ENCODE measurements around the gene HYI.
"Not testable (repeated sequence)": the region's sequence is repeated elsewhere in the genome, so short reads cannot be mapped to it uniquely, and the experiment has no call there.

HYI gene

DNA sequence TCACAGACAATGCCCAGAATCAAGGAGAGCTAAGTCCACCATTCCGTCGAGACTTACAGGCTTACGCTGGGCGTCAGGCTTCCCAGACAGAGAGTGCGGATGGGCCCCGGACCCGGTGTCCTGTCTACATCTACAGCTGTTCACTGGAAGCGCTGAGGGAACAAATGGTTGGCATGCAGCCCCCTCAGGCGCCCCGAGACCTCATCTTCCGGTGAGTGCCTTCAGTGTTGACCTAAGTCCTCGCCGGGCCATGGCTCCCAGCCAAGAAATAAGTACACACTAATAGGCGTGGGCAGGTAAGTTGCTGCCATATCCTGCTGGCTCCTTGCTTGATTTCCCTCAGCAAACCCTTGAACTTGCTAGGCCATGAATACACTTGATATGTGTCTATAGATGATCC is 26.2 kb downstream of the HYI start:
- DNase-seq (ENCODE audit: low read depth, low spot score), result no peak

DNA sequence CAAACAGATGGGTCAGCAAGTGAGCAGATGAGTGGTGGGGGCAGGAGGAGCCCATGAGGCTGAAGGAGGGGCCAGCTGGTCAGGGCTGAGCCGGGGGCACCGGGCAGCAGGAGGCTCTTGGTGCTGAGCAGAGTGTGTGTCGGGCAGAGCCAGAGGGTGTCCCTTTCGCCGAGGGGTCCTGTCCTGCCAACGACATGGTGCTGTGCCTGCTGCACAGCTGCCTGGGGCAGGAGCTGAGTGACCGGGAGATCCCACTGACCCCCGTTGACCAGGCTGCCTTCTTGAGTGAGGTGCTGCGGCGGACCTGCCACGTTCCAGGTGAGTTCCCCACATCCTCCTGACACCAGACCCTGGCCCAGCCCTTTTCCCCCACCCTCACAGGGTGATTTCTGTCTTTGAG is 27.5 kb downstream of the HYI start:
- no peak for DNase-seq (ENCODE audit: low read depth, low spot score)

DNA sequence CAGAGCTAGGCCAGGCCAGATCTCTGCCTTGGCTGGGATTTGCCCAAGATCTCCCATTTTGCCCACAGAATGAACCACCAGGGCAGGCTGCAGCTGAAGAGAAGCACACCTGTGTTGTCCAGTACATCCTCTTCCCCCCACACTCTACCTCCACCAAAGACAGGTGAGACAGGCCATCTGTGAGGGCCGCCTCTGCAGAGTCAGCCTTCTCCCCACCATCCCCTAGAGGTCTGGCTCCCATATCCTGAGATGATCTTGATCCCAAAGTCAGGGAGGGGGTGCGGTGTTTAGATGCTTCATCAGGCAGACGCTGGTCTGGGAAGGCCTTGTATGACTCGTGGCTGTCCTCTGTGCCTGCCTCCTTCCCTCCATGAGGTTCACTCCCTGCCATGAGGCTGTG is 28.7 kb downstream of the HYI start:
- no peak for DNase-seq (ENCODE audit: low read depth, low spot score)

DNA sequence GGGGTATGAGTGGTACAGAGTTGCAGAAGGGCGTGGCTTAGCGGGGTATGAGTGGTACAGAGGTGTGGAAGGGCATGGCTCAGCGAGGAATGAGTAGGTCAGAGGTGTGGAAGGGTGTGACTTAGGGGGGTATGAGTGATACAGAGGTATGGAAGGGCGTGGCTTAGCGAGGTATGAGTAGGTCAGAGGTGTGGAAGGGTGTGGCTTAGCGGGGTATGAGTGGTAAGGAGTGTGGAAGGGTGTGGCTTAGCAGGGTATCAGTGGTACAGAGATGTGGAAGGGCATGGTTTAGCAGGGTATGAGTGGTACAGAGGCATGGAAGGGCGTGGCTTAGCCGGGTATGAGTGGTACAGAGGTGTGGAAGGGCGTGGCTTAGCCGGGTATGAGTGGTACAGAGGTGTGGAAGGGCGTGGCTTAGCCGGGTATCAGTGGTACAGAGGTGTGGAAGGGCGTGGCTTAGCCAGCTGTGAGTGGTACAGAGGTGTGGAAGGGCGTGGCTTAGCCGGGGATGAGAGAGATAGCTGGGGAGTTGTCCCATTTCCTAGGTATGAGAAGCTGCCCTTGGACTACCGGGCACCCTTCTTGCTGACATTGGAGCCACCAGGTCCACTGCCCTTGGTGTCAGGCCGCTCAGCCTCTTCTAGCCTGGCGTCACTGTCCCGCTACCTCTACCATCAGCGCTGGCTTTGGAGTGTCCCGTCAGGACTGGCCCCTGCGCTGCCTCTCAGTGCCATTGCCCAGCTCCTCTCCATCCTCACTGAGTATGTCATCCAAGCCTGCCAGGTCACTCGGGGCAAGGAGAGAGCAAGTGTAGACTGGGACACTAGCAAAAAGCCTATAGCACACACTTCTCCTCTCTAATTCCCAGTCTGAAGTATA is 29.8 kb downstream of the HYI start:
- no peak for DNase-seq (ENCODE audit: low read depth, low spot score)

DNA sequence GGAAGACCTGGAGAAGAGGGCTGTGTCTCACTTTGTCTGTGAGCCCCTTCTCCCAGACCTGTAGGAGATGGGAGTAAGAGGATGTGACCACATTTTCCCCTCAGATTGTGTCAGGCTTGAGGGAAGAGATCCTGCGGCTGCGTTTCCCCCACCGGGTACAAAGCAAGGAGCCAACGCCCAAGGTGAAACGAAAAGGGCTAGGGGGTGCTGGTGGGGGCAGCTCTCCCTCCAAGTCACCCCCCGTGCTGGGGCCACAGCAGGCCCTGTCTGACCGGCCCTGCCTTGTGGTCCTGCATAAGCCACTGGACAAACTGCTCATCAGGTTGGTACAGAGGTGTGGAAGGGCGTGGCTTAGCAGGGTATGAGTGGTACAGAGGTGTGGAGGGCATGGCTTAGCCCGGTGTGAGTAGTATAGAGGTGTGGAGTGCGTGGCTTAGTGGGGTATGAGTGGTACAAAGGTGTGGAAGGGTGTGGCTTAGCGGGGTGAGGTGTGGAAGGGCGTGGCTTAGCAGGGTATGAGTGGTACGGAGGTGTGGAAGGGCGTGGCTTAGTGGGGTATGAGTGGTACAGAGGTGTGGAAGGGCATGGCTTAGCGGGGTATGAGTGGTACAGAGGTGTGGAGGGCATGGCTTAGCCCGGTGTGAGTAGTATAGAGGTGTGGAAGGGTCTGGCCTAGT is 30.6 kb downstream of the HYI start:
- DNase-seq (ENCODE audit: low read depth, low spot score), result no peak

DNA sequence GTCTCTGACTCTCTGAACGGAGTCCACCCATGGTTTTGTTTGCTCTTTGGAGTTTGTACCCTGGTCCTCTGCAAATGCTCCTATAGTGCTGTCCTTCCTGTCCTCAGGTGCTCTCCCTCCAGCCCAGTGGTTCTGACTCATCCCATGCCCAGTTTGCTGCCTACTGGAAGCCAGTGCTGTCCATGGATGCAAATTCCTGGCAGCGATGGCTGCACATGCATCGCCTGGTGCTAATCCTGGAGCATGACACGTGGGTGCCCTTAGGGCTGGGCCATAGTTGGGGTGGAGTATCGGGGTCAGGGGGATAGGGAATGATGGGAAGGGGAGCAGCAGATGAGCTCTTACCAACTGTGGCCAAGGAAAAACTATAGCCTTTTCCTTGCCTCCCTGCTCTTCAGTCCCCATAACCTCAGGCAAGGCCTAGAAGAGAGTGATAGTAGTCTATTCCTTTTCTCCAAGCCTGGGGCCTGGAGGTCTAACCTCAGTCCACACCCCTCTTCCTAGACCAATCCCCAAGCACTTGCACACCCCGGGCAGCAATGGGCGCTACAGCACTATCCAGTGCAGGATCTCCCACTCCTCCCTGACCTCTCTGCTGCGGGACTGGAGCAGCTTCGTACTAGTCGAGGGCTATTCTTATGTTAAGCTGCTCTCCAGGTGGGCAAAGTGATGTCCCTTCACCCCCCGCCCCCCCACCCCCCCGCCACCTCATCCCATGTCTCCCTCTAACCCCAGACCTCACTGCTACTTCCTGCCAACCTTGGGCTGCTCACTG is 31.6 kb downstream of the HYI start:
- no peak for DNase-seq (ENCODE audit: low read depth, low spot score)

DNA sequence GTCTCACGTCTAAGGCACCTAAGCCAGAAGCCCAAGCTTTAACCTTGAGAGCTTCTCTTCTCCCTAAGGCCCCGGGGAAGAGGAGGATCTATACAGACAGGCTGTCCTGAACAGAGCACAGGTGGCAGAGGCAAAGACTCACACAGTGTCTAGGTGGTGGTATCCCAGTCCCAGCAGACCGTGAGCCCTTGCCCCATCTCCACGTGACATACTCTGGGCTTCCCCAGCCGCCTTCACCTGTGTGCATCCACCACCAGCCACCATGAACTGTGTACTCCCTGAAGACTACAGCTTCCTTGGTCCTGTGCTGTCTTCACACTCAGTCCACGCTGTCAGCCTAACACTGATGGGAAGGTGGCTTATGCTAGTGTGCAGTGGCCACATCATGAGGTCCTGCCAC is 32.3 kb downstream of the HYI start:
- DNase-seq (ENCODE audit: low read depth, low spot score), result no peak

DNA sequence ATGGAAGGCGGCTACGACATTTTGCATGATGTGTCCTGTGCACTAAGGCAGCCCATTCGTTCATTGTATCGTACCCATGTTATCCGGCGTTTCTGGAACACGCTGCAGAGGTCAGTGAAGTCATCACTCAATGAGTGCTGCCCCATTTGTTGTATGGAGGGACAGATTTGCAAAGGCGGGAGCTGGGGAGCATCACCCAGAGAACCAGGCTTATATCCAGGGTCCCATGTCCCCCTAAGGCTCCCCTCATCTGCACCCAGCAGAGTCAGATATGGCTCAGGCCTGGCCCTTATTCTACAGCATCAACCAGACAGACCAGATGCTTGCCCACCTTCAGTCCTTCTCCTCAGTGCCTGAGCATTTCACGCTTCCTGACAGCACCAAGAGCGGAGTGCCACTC is 32.9 kb downstream of the HYI start:
- DNase-seq (ENCODE audit: low read depth, low spot score), result no peak

DNA sequence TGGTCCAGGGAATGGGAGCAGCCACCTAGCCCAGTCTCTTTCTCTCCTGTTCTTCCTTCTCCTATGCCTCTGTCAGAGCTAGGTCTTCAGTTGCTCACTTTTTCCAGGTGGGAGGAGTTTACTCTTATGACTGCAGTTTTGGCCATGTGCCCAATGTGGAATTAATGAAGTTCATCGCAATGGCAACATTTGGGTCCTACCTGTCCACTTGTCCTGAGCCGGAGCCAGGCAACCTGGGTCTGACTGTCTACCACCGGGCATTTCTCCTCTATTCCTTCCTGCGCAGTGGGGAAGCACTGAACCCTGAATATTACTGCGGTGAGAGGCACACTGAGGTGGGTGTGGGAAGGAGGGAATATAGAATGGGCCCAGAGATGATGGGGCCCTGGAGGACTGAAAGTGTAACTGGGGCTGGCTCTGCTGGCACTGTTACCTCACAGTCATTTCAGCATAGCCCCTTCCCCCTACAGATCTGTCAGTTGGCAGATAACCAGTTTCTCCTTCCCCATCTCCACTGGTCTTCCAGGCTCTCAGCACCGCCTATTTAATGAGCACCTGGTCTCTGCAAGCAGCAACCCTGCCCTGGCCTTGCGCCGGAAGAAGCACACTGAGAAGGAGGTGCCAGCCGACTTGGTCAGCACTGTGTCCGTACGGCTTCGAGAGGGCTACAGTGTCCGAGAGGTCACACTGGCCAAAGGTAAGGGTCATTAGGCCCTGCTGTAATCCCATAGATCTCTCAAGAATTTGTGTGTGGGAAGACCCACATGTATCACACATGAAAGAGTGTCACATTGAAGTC is 33.9 kb downstream of the HYI start:
- no peak for DNase-seq (ENCODE audit: low read depth, low spot score)

DNA sequence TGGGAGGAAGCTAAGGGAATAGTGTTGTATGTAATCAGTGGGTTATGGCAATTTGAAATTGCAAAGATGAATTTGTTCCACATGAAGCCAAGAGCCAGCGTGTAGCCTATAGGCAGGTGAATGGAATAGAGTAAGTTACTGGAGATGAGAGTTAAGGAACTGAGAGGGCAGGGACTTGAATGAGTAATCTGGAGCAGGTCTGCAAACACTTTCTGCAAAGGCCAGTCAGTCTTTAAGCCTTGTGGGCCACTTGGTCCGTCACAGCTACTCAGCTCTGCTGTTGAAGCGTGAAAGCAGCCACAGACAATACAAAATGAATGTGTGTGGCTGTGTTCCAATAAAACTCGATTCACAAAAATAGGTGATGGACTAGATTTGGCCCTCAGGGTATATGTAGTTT is 34.9 kb downstream of the HYI start:
- no peak for DNase-seq (ENCODE audit: low read depth, low spot score)

DNA sequence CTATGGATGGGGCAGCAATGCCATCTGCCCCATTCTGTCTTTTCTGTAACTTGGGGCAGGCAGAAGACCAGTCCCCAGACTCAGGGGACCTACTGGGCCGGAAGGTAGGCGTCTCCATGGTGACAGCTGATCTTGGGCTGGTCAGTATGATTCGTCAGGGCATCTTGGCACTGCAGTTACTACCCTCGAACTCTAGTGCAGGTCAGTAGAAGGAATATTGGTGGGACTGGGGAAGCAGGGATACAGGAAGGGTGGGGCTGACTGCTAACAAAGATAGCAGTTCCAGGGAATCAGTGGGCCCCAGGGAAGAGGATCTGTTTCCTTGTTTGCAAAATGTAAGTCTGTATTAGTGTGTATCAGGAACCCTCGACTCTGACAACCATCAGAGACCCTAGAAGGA is 37.8 kb downstream of the HYI start:
- no peak for DNase-seq (ENCODE audit: low read depth, low spot score)

DNA sequence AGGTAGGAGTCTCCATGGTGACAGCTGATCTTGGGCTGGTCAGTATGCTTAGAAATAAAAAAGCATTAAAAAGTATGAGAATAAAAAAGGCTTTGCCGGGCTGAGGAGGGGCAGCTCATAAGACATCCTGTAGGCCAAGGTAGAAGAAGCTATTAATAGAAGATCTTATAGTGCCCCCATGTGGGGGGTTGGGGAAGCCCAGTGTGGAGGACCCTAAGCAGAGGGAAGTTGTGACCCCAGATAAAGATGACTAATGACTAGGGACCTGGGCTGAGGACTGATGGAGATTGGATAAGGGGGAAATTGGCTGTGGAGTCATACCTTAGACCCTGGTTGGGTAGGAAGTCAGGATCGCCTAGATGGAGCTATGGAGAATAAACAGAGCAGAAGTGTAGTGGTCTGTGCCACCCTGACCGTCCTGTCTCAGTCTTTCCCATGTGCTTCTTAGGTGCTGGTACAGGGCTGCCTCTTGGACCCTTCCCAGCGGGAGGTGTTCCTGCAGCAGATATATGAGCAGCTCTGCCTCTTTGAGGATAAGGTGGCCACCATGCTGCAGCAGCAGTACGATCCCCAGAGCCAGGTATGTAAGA is 39.0 kb downstream of the HYI start:
- DNase-seq (ENCODE audit: low read depth, low spot score), result peak; percentile 28

DNA sequence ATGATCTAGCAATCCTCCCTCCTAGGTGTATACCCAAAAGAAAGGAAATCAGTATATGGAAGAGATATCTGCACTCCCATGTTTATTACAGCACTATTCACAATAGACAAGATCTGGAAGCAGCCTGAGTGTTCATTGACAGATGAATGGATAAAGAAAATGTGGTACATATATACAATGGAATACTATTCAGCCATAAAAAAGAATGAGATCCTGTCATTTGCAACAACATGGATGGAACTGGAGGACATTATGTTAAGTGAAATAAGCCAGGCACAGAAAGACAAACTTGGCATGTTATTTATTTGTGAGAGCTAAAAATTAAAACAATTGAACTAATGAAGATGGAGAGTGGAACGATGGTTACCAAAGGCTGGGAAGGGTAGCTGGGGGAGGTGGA is 40.3 kb downstream of the HYI start:
- not testable (repeated sequence) for DNase-seq (ENCODE audit: low read depth, low spot score)

DNA sequence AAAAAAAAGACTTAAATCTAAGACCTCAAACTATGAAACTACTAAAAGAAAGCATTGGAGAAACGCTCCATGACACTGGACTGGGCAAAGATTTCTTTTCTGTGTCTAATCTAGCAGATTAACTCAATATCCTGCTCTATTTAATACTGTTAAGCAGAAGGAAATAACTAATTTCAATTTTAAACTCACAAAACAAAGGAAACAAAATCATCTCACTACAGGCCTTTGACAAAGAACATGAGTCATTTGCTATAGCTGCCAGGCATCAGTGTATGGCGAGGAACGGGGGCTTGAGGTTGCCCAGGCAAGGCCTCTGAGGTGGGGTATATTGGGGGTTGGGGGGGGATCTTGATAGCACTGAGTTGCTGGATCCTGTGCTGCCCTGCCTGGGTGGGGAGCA is 43.2 kb downstream of the HYI start:
- no peak for DNase-seq (ENCODE audit: low read depth, low spot score)

DNA sequence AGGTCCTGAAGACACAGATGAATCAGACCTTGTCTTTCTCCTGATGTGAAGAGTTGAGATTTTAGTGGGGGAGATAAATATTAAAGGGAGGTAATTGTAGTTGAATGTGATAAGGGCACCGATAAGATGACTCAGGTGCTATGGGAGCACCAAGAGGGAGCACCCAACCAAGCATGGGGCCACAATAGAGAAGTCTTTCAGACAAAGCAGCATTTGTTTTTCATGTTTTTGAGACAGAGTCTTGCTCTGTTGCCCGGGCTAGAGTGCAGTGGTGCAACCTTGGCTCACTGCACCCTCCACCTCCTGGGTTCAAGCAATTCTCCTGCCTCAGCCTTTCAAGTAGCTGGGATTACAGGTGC is 47.9 kb downstream of the HYI start:
- DNase-seq (ENCODE audit: low read depth, low spot score), result no peak

DNA sequence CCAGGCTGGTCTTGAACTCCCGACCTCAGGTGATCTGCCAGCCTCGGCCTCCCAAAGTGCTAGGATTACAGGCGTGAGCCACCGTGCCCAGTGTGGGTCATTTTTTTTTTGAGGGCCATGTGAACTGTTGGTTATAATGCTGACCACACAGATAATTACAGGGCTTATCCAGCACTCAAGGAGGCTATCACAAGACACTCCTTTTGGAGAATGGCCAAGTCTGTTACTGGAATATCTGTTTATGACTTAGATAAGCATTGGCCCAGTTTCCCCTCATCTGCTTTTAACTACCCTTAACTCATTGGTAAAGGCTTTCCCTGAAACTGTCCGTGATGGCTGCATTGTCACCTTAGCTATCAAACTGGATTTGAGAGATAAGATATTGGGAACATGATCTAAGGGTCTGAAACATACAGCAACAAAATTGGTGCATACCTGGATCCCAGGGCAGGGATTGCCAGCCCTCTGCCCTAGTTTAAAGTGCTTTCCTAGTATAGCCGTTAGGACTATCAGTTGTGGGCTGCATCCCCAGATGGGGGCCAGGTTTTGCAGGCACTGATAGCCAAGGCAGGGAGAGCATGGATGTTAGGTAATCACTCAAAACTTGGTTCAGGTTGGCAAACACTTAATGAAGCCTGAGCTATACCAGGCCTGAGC is 48.4 kb downstream of the HYI start:
- DNase-seq (ENCODE audit: low read depth, low spot score), result no peak

DNA sequence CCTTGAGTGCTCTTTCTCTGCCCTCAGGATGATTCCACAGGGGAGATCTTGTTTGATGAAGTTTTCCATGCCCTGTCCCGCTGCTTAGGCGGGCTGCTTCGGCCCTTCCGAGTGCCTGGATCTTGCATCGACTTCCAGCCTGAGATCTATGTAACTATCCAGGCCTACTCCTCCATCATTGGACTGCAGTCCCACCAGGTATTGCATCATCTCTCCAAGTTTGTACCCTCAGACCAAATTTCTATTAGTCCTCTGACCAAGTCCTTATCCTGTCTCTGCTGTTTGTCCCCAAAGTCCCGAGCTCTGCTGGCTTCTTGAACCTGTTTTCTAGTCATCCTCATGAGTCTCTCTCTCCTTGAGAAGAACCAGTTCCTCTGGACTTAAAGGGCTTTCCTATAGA is 49.4 kb downstream of the HYI start:
- DNase-seq (ENCODE audit: low read depth, low spot score), result no peak

DNA sequence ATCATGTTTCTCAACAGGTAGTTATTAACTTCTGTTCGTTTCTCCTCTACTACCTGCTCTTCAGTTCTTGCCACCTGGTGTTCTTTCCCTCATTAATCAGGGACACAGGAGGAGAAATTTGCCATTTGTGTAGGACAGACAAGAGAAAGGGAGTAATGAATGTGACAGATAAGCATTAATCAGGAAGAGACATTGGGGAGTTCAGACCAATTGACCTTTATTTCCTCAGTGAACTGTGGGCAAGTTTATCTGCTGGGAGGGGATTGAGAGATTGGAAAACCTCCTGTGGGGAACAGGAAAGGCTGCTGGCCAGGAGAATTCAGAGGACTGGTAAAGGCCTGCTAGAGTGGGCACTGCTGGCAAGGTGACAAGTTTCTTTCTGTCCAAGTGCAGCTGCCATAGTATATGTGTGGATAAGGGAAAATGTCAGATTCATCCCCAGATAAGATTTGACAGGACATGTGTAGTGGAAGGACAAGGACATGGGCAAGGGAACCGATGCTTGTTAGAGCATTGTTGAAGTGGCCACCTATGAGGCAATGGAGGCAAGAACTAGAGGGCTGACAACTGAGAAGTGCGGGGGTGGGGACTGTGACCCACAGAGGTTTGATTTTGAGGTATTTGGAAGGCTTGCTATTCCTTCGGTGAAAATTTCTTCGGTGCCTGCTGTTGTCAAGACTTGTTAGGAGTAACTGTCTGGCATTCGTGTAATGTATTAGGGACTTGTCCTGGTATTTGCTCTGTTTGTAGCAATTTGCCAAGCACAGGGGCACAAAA is 51.5 kb downstream of the HYI start:
- DNase-seq (ENCODE audit: low read depth, low spot score), result no peak

Data from activated naive CD8-positive, alpha-beta T cell treated with anti-CD3 and anti-CD28 coated beads, Interleukin-2, amount 50 U/mL, for 16 hours (primary cell).